CD14-positive monocyte (primary cell): Measurements from ENCODE around the gene URB1. TPM values are rescaled to one million over a fixed set of nuclear protein-coding genes. Genes with fewer than 3 reads are reported as not detected.

Experiments
- DNase-seq, 3 donors: peaks; one replicate each; pipeline ENCODE4 v3.0.0-alpha.2; 2011 to 2022
- H2AFZ ChIP-seq: 2 replicates; pipeline ENCODE4 v1.6.0; 2012; ENCODE audit warnings: mild to moderate bottlenecking, low read depth, low read length, inconsistent platforms; ENCODE audit not compliant: insufficient read depth, poor library complexity, severe bottlenecking
- H3K27ac ChIP-seq, 2 donors: 1 replicate in 1 of 2; 2 replicates in 1 of 2; pipeline ENCODE4 v1.5.1; 2012 to 2013; ENCODE audit warnings: low read length in 2 of 2, control low read depth in 1 of 2, inconsistent platforms in 1 of 2, low read depth in 1 of 2, mild to moderate bottlenecking in 1 of 2
- H3K27me3 ChIP-seq, 2 donors: one replicate each; pipeline versions ENCODE4 v1.6.0 to v1.6.1; 2011 to 2013; ENCODE audit warnings: low read length in 2 of 2; ENCODE audit not compliant: control insufficient read depth in 2 of 2, insufficient read depth in 2 of 2
- H3K36me3 ChIP-seq, 2 donors: replicated peaks in 1 of 2; 1 replicate in 1 of 2; 2 replicates in 1 of 2; pipeline versions ENCODE4 v1.5.1 to v1.6.1; 2012 to 2013; ENCODE audit warnings: low read length in 2 of 2, control low read depth in 1 of 2, inconsistent platforms in 1 of 2, mild to moderate bottlenecking in 1 of 2; ENCODE audit not compliant: insufficient read depth in 2 of 2, control insufficient read depth in 1 of 2
- H3K4me1 ChIP-seq, 2 donors: 1 replicate in 1 of 2; 2 replicates in 1 of 2; pipeline versions ENCODE4 v1.5.1 to v1.6.1; 2012 to 2013; ENCODE audit warnings: low read length in 2 of 2, control low read depth in 1 of 2, inconsistent platforms in 1 of 2, mild to moderate bottlenecking in 1 of 2, moderate library complexity in 1 of 2; ENCODE audit not compliant: insufficient read depth in 2 of 2, control insufficient read depth in 1 of 2
- H3K4me2 ChIP-seq: replicated peaks from 2 replicates; pipeline ENCODE3; 2012; ENCODE audit warnings: low read length, moderate library complexity, mild to moderate bottlenecking; ENCODE audit not compliant: poor library complexity, severe bottlenecking; ENCODE audit errors: extremely low read depth
- H3K4me3 ChIP-seq, 3 experiments: fragments of 200-600 bp in 1 of 3; sonication (generic) in 1 of 3; replicated peaks in 1 of 3; 1 replicate in 2 of 3; 2 replicates in 1 of 3; pipeline ENCODE4 v1.5.1; 2011 to 2013; ENCODE audit warnings: low read length in 3 of 3, mild to moderate bottlenecking in 3 of 3, control low read depth in 2 of 3, low read depth in 2 of 3, inconsistent platforms in 1 of 3, moderate library complexity in 1 of 3
- H3K79me2 ChIP-seq: 2 replicates; pipeline ENCODE4 v1.6.0; 2012; ENCODE audit warnings: mild to moderate bottlenecking, control low read depth, inconsistent platforms, low read length, moderate library complexity; ENCODE audit not compliant: insufficient read depth
- H3K9ac ChIP-seq: 2 replicates; pipeline ENCODE4 v1.6.0; 2017; ENCODE audit warnings: low read length, mild to moderate bottlenecking; ENCODE audit not compliant: insufficient read depth, poor library complexity, severe bottlenecking
- H3K9me3 ChIP-seq, 2 donors: replicated peaks in 1 of 2; 1 replicate in 1 of 2; 2 replicates in 1 of 2; pipeline versions ENCODE4 v1.5.1 to v1.6.1; 2012 to 2013; ENCODE audit warnings: low read length in 2 of 2, control low read depth in 1 of 2; ENCODE audit not compliant: control insufficient read depth in 1 of 2, insufficient read depth in 1 of 2
- H4K20me1 ChIP-seq: 2 replicates; pipeline ENCODE4 v1.6.0; 2012; ENCODE audit warnings: mild to moderate bottlenecking, low read length, control low read depth, moderate library complexity; ENCODE audit not compliant: insufficient read depth
- H3K27ac Mint-ChIP-seq, 7 donors: one replicate each; pipeline ENCODE4 v1.8.0; 2020; ENCODE audit warnings: mild to moderate bottlenecking in 7 of 7, mixed read lengths in 7 of 7, moderate library complexity in 6 of 7, inconsistent platforms in 2 of 7
- H3K27me3 Mint-ChIP-seq, 3 donors: one replicate each; pipeline ENCODE4 v1.8.0; 2021 to 2022; ENCODE audit warnings: low read depth in 3 of 3, mild to moderate bottlenecking in 3 of 3, mixed read lengths in 3 of 3, moderate library complexity in 3 of 3, inconsistent platforms in 1 of 3
- H3K36me3 Mint-ChIP-seq, 2 donors: one replicate each; pipeline ENCODE4 v1.8.0; 2020; ENCODE audit warnings: mixed read lengths in 2 of 2, inconsistent platforms in 1 of 2, mild to moderate bottlenecking in 1 of 2
- H3K4me1 Mint-ChIP-seq: one replicate; pipeline ENCODE4 v1.8.0; 2020; ENCODE audit warnings: mild to moderate bottlenecking, mixed read lengths
- H3K4me3 Mint-ChIP-seq, 2 donors: one replicate each; pipeline ENCODE4 v1.8.0; 2020; ENCODE audit warnings: mild to moderate bottlenecking in 2 of 2, mixed read lengths in 2 of 2, moderate library complexity in 1 of 2
- H3K9me3 Mint-ChIP-seq, 7 donors: one replicate each; pipeline ENCODE4 v1.8.0; 2020 to 2022; ENCODE audit warnings: mixed read lengths in 7 of 7, mild to moderate bottlenecking in 6 of 7, moderate library complexity in 6 of 7, inconsistent platforms in 2 of 7
- WGBS: methylation state at CpG from one replicate; pipeline ENCODE4 v1.1.5; 2013; ENCODE audit warnings: missing lambda C conversion rate; ENCODE audit not compliant: insufficient coverage; 5-methylcytosine and 5-hydroxymethylcytosine counted together
- intact Hi-C, 2 donors: fragments of 100-400 bp; cut with micrococcal nuclease; formaldehyde crosslinking; loops; one replicate each; pipeline versions ENCODE4 v1.15.0 to v1.15.1; 2023
- polyA plus RNA-seq, 3 donors: library from polyadenylated mRNA; depleted of rRNA in 1 of 3; unstranded in 2 of 3; stranded (reverse) in 1 of 3; fragments of 300-500 nt in 2 of 3; fragments of >200 nt in 1 of 3; fragmentation: Illumina TruSeq in 2 of 3; gene quantifications; 1 replicate in 2 of 3; 2 replicates in 1 of 3; pipeline ENCODE4 v1.2.3, GENCODE V29; 2012 to 2021
- TF ChIP-seq, protein P1 (sequence below): fragments of 200-600 bp; IDR thresholded peaks from one replicate; pipeline ENCODE4 v1.8.0; 2022; ENCODE audit warnings: antibody characterized with exemption, mild to moderate bottlenecking

Gene URB1
- polyA plus RNA-seq, 3 donors = 0.25 to 2.4 (median 0.47) TPM

DNA sequence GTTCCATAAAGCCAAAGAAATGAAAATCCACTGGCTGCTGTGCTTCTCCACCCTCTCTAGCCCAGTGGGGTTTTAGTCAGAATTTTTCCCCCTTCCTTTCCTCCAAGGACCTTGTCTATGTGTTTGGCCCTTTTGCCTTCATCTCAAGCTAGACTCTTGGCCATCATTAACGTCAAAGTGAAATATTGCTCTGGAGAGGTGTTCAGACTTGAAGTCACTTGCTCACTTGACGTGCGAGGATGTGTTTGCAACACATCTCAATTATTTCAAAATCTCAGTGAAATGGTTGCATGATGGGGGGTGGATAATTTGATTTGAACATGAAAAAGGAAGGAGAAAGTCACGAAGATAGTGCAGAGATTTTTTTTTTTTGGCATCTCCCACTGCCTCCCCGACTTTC lies 33.3 kb upstream of the URB1 start:
- H3K4me1 Mint-ChIP-seq = peaks cover 7% of the 10 kb centered on the region
- H3K27me3 Mint-ChIP-seq = peaks cover 0 to 6% (median 2%) of the 10 kb centered on the region in 3 donors
- H3K27ac ChIP-seq = no peak overlapping the region
- H3K9me3 Mint-ChIP-seq = peaks cover 4 to 19% (median 14%) of the 10 kb centered on the region in 7 donors
- DNase-seq = no peak
- H3K79me2 ChIP-seq = no peaks in the 10 kb centered on the region
- no peaks in the 10 kb centered on the region for H3K27me3 ChIP-seq
- H3K4me2 ChIP-seq = no peak overlapping the region
- TF ChIP-seq, protein P1, sequence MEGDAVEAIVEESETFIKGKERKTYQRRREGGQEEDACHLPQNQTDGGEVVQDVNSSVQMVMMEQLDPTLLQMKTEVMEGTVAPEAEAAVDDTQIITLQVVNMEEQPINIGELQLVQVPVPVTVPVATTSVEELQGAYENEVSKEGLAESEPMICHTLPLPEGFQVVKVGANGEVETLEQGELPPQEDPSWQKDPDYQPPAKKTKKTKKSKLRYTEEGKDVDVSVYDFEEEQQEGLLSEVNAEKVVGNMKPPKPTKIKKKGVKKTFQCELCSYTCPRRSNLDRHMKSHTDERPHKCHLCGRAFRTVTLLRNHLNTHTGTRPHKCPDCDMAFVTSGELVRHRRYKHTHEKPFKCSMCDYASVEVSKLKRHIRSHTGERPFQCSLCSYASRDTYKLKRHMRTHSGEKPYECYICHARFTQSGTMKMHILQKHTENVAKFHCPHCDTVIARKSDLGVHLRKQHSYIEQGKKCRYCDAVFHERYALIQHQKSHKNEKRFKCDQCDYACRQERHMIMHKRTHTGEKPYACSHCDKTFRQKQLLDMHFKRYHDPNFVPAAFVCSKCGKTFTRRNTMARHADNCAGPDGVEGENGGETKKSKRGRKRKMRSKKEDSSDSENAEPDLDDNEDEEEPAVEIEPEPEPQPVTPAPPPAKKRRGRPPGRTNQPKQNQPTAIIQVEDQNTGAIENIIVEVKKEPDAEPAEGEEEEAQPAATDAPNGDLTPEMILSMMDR = no peak
- H2AFZ ChIP-seq = no peak overlapping the region
- no peaks in the 10 kb centered on the region for H3K4me1 ChIP-seq
- intact Hi-C loops = no loop called here
- no CpG with 5 or more reads among the region's 5 CpGs for whole genome bisulfite sequencing
- H3K4me3 Mint-ChIP-seq = no peak overlapping the region
- no peaks in the 10 kb centered on the region for H3K9me3 ChIP-seq
- H3K9ac ChIP-seq = no peak overlapping the region
- H4K20me1 ChIP-seq = no peaks in the 10 kb centered on the region
- no peak overlapping the region for H3K4me3 ChIP-seq
- no peak overlapping the region for H3K27ac Mint-ChIP-seq
- H3K36me3 Mint-ChIP-seq = peaks cover 0 to 3% of the 10 kb centered on the region in 2 donors
- no peaks in the 10 kb centered on the region for H3K36me3 ChIP-seq

DNA sequence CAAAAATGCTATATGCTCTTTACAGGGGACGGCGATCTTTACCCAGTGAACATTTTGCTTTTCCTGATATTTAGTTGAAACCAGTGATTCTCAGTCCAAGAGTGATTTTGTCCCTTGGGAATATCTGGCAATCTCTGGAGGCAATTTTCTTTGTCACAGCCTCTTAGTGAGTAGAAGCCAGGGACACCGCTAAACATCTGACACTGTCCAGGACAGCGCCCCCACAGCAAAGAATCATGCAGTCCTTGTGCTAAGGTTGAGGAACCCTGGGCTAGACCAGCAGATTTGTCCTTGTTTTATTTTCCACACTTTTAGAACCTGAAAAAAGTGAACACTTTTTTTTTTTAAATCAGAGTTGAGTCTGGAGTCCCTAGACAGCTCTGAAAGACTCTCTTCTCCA lies 32.8 kb upstream of the URB1 start:
- no peak overlapping the region for H3K9ac ChIP-seq
- H3K27ac Mint-ChIP-seq = no peak overlapping the region
- DNase-seq = no peak
- H3K4me3 Mint-ChIP-seq = no peak overlapping the region
- H3K36me3 Mint-ChIP-seq = peaks cover 0 to 3% of the 10 kb centered on the region in 2 donors
- no peaks in the 10 kb centered on the region for H3K27me3 ChIP-seq
- no peaks in the 10 kb centered on the region for H3K9me3 ChIP-seq
- TF ChIP-seq, protein P1 = no peak
- no peak overlapping the region for H2AFZ ChIP-seq
- H3K4me1 ChIP-seq = no peaks in the 10 kb centered on the region
- no peaks in the 10 kb centered on the region for H3K79me2 ChIP-seq
- peaks cover 0 to 6% (median 2%) of the 10 kb centered on the region in 3 donors for H3K27me3 Mint-ChIP-seq
- WGBS = 100% methylated on average over 2 of the region's 4 CpGs
- no peaks in the 10 kb centered on the region for H4K20me1 ChIP-seq
- H3K4me2 ChIP-seq = no peak overlapping the region
- no peak overlapping the region for H3K4me3 ChIP-seq
- H3K9me3 Mint-ChIP-seq = peaks cover 4 to 15% (median 11%) of the 10 kb centered on the region in 7 donors
- peaks cover 7% of the 10 kb centered on the region for H3K4me1 Mint-ChIP-seq
- no peak overlapping the region for H3K27ac ChIP-seq
- intact Hi-C loops = no loop called here
- H3K36me3 ChIP-seq = no peaks in the 10 kb centered on the region
